ENCODE measurements around the gene AGBL5. TPM values are rescaled to one million over a fixed set of nuclear protein-coding genes. Genes with fewer than 3 reads are reported as not detected.

AGBL5 gene
- total and polyA plus RNA-seq, 2 donors (not counting 1 experiment from before 2014, with no cell fraction given): 10.0 to 17.5 TPM

GRCh38 chr2:27091746-27092695 lies 40.6 kb downstream of the AGBL5 start:
- ATAC-seq (ENCODE audit: low read depth) (no peak), DNase-seq (no peak)
- no peaks in the 10 kb centered on the region for H3K27me3 ChIP-seq (replicated peaks in 1 of 4; ENCODE audit: control extremely low read depth in 1 of 4, control insufficient read depth in 3 of 4, insufficient read depth in 4 of 4, low read length in 3 of 4)
- intact Hi-C loops (cut with micrococcal nuclease): no loop called here
- no peaks in the 10 kb centered on the region for H3K9me3 ChIP-seq (ENCODE audit: control extremely low read depth in 1 of 3, control insufficient read depth in 2 of 3, insufficient read depth in 1 of 3, low read length in 2 of 3)
- CTCF ChIA-PET: interaction anchor here (1.5 kb wide), 1 partner anchor 10 kb away, joined by 4 read pairs; no protein-coding TSS in a partner anchor
- POLR2A ChIA-PET: no interaction called here
- H3K9ac ChIP-seq (ENCODE audit: low read length): no peak overlapping the region
- H3K36me3 ChIP-seq (replicated peaks in 1 of 2; ENCODE audit: control extremely low read depth in 1 of 2, control insufficient read depth in 1 of 2, extremely low read depth in 1 of 2, insufficient read depth in 2 of 2, low read length in 1 of 2): no peaks in the 10 kb centered on the region
- no peak for TF ChIP-seq CTCF (IDR thresholded peaks at IDR 0.05)
- no peak for TF ChIP-seq EZH2 (IDR thresholded peaks at IDR 0.05; ENCODE audit: borderline replicate concordance, insufficient read depth, low read depth, low read length, poor library complexity, severe bottlenecking)
- Mint-ChIP-seq H3K27ac (no peak overlapping the region), H3K27me3 (no peaks in the 10 kb centered on the region), H3K9me3 (ENCODE audit: insufficient read depth) (no peaks in the 10 kb centered on the region), H3K4me3 (no peak overlapping the region), H3K4me1 (peaks cover 19% of the 10 kb centered on the region)
- peaks cover 3% of the 10 kb centered on the region for H3K79me2 ChIP-seq (ENCODE audit: control insufficient read depth, insufficient read depth, low read length)
- H4K20me1 ChIP-seq (ENCODE audit: control insufficient read depth, insufficient read depth, low read length, poor library complexity, severe bottlenecking): no peaks in the 10 kb centered on the region
- no peak overlapping the region for H3K4me2 ChIP-seq (replicated peaks; ENCODE audit: low read depth, low read length, poor library complexity, severe bottlenecking)
- H3K4me3 ChIP-seq (ENCODE audit: control extremely low read depth in 1 of 5, extremely low read depth in 1 of 5, insufficient read depth in 1 of 5, low read depth in 2 of 5, low read length in 4 of 5): no peak overlapping the region
- no peak overlapping the region for H3K27ac ChIP-seq (ENCODE audit: low read length in 2 of 2)
- no peak overlapping the region for H2AFZ ChIP-seq (ENCODE audit: insufficient read depth, low read depth, low read length, poor library complexity, severe bottlenecking)
- WGBS (ENCODE audit: insufficient coverage): 86% methylated on average over 18 of the region's 25 CpGs
- H3K4me1 ChIP-seq (ENCODE audit: control insufficient read depth in 2 of 2, insufficient read depth in 2 of 2, low read length in 2 of 2): peaks cover 9 to 13% of the 10 kb centered on the region in 2 donors
